ENCODE measurements around the gene ADGRD1.

The ADGRD1 gene

GRCh38 chr12:131142891-131143657, 189.4 kb downstream of the ADGRD1 start:
- Histone ChIP-seq H4K20me1 (ENCODE audit: control insufficient read depth, insufficient read depth, low read depth, low read length) (no peaks in the 10 kb centered on the region), H3K27ac (ENCODE audit: low read depth, low read length) (no peak overlapping the region), H3K9me2 (replicated peaks; ENCODE audit: control insufficient read depth, low read length) (no peaks in the 10 kb centered on the region), H3K4me1 (ENCODE audit: control insufficient read depth, low read length) (no peaks in the 10 kb centered on the region), H3K79me2 (ENCODE audit: control insufficient read depth, low read length) (no peaks in the 10 kb centered on the region), H3K4me2 (ENCODE audit: low read length) (no peak overlapping the region), H3K36me3 (ENCODE audit: control insufficient read depth, low read length) (no peaks in the 10 kb centered on the region), H3K9me3 (ENCODE audit: control insufficient read depth, insufficient read depth, low read length) (no peaks in the 10 kb centered on the region), H3K27me3 (ENCODE audit: control insufficient read depth, low read length) (peaks cover 6% of the 10 kb centered on the region; the same call in 1 of the 2 replicates), H3F3A (ENCODE audit: control insufficient read depth, insufficient read depth) (no peaks in the 10 kb centered on the region), H3K4me3 (ENCODE audit: low read length) (no peak overlapping the region)
- TF ChIP-seq EZH2phosphoT487 (IDR thresholded peaks at IDR 0.05; ENCODE audit: borderline replicate concordance, low read length) (no peak), CTCF (IDR thresholded peaks at IDR 0.05; ENCODE audit: low read depth, low read length, poor library complexity, severe bottlenecking) (no peak)

DNA sequence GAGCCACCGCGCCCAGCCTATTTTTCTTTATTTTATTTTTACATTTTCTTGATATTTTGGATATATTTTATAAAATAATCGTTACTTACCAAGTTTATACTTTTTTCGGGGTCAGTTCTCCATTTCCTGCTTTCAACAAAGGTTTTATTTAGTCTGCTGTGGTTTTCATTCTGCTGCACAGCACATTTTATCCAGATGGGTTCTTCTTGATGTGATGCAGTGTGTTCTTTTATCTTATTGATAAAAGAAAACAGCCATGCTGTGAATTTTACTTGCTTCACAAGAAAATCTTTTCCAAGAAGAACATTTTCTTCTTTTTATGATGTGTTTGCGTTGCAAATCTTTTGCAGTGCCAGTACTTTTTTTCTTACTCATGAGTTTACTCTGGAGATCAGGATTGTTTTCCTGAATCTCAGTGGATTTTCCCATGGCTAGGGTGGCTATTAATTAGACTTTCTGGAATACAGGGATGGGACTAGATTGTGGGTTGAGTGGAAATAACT, 192.5 kb downstream of the ADGRD1 start:
- Histone ChIP-seq H3F3A (ENCODE audit: control insufficient read depth, insufficient read depth) (no peaks in the 10 kb centered on the region), H3K9me3 (ENCODE audit: control insufficient read depth, insufficient read depth, low read length) (no peaks in the 10 kb centered on the region), H3K27me3 (ENCODE audit: control insufficient read depth, low read length) (peaks cover 6% of the 10 kb centered on the region; the same call in 1 of the 2 replicates), H3K79me2 (ENCODE audit: control insufficient read depth, low read length) (no peaks in the 10 kb centered on the region), H3K36me3 (ENCODE audit: control insufficient read depth, low read length) (no peaks in the 10 kb centered on the region), H3K9me2 (replicated peaks; ENCODE audit: control insufficient read depth, low read length) (no peaks in the 10 kb centered on the region), H3K4me3 (ENCODE audit: low read length) (no peak overlapping the region), H4K20me1 (ENCODE audit: control insufficient read depth, insufficient read depth, low read depth, low read length) (no peaks in the 10 kb centered on the region), H3K27ac (ENCODE audit: low read depth, low read length) (no peak overlapping the region), H3K4me1 (ENCODE audit: control insufficient read depth, low read length) (no peaks in the 10 kb centered on the region), H3K4me2 (ENCODE audit: low read length) (no peak overlapping the region)
- no peak for TF ChIP-seq EZH2phosphoT487 (IDR thresholded peaks at IDR 0.05; ENCODE audit: borderline replicate concordance, low read length)
- TF ChIP-seq CTCF (IDR thresholded peaks at IDR 0.05; ENCODE audit: low read depth, low read length, poor library complexity, severe bottlenecking): no peak

- peaks cover 6% of the 10 kb centered on the region; the same call in 1 of the 2 replicates for H3K27me3 ChIP-seq (ENCODE audit: control insufficient read depth, low read length)
- H4K20me1 ChIP-seq (ENCODE audit: control insufficient read depth, insufficient read depth, low read depth, low read length): no peaks in the 10 kb centered on the region
- H3K9me2 ChIP-seq (replicated peaks; ENCODE audit: control insufficient read depth, low read length): no peaks in the 10 kb centered on the region
- no peaks in the 10 kb centered on the region for H3F3A ChIP-seq (ENCODE audit: control insufficient read depth, insufficient read depth)
- TF ChIP-seq CTCF (IDR thresholded peaks at IDR 0.05; ENCODE audit: low read depth, low read length, poor library complexity, severe bottlenecking): no peak
- no peaks in the 10 kb centered on the region for H3K9me3 ChIP-seq (ENCODE audit: control insufficient read depth, insufficient read depth, low read length)
- H3K4me2 ChIP-seq (ENCODE audit: low read length): no peak overlapping the region
- no peaks in the 10 kb centered on the region for H3K36me3 ChIP-seq (ENCODE audit: control insufficient read depth, low read length)
- H3K4me3 ChIP-seq (ENCODE audit: low read length): no peak overlapping the region
- H3K79me2 ChIP-seq (ENCODE audit: control insufficient read depth, low read length): no peaks in the 10 kb centered on the region
- H3K4me1 ChIP-seq (ENCODE audit: control insufficient read depth, low read length): no peaks in the 10 kb centered on the region
- no peak overlapping the region for H3K27ac ChIP-seq (ENCODE audit: low read depth, low read length)
These were observed 193.6 kb downstream of the ADGRD1 start for GRCh38 chr12:131147293-131147692.
